GM12878 (cell line): ENCODE data around the gene NDST3.

ENCODE experiments used
- CTCF ChIP-seq, 3 experiments: IDR thresholded peaks in 2 of 3; conservative IDR thresholded peaks in 1 of 3; 2 replicates each; pipeline ENCODE4 v1.5.1; 2011; ENCODE audit warnings: low read depth in 3 of 3, low read length in 3 of 3, mild to moderate bottlenecking in 3 of 3, control low read depth in 2 of 3, moderate library complexity in 2 of 3, inconsistent platforms in 1 of 3, mixed read lengths in 1 of 3; ENCODE audit not compliant: control insufficient read depth in 2 of 3, insufficient read depth in 1 of 3; ENCODE audit errors: extremely low read depth in 1 of 3
- EP300 ChIP-seq, 2 experiments: fragments of 150-350 bp in 1 of 2; IDR thresholded peaks; 2 replicates each; pipeline ENCODE4 v1.6.1; 2011 to 2012; ENCODE audit warnings: low read depth in 2 of 2, low read length in 2 of 2, borderline replicate concordance in 1 of 2, improper control_type of control experiment in 1 of 2, inconsistent platforms in 1 of 2; ENCODE audit not compliant: control insufficient read depth in 1 of 2
- EZH2 ChIP-seq: IDR thresholded peaks from 2 replicates; pipeline ENCODE4 v1.6.1; 2012; ENCODE audit warnings: low read depth, mild to moderate bottlenecking, control low read depth, inconsistent platforms, low read length, borderline replicate concordance; ENCODE audit not compliant: control insufficient read depth
- FOXM1 ChIP-seq: IDR thresholded peaks from 2 replicates; pipeline ENCODE4 v1.6.1; 2012; ENCODE audit warnings: low read depth, mild to moderate bottlenecking, inconsistent platforms, low read length, moderate library complexity
- HSF1 ChIP-seq: fragments of 150-350 bp; IDR thresholded peaks from 2 replicates; pipeline ENCODE4 v1.6.1; 2014; ENCODE audit warnings: mild to moderate bottlenecking, low read depth, low read length
- PBX3 ChIP-seq: IDR thresholded peaks from 2 replicates; pipeline ENCODE4 v1.6.1; 2011; ENCODE audit warnings: mild to moderate bottlenecking, low read depth, low read length, moderate library complexity; ENCODE audit not compliant: insufficient replicate concordance
- RAD51 ChIP-seq: fragments of 450-650 bp; IDR thresholded peaks from 2 replicates; pipeline ENCODE4 v1.6.1; 2016; ENCODE audit warnings: moderate library complexity, mild to moderate bottlenecking, inconsistent platforms
- RFX5 ChIP-seq: IDR thresholded peaks from 2 replicates; pipeline ENCODE4 v1.6.1; 2011; ENCODE audit warnings: low read depth, low read length, improper control_type of control experiment
- SIX5 ChIP-seq: IDR thresholded peaks from 2 replicates; pipeline ENCODE4 v1.6.1; 2011; ENCODE audit warnings: mild to moderate bottlenecking, low read depth, low read length, moderate library complexity; ENCODE audit not compliant: severe bottlenecking
- SRF ChIP-seq, 2 experiments: IDR thresholded peaks; 2 replicates each; pipeline ENCODE4 v1.6.1; 2011; ENCODE audit warnings: low read depth in 2 of 2, low read length in 2 of 2, mild to moderate bottlenecking in 1 of 2, moderate library complexity in 1 of 2
- SUPT20H ChIP-seq: IDR thresholded peaks from 2 replicates; pipeline ENCODE4 v1.6.1; 2011; ENCODE audit warnings: low read depth, mild to moderate bottlenecking, low read length, moderate library complexity, borderline replicate concordance; ENCODE audit not compliant: control insufficient read depth
- TF ChIP-seq, protein P1 (sequence below): fragments of 450-650 bp; IDR thresholded peaks from 2 replicates; pipeline ENCODE4 v1.6.1; 2017; ENCODE audit warnings: mild to moderate bottlenecking

DNA sequence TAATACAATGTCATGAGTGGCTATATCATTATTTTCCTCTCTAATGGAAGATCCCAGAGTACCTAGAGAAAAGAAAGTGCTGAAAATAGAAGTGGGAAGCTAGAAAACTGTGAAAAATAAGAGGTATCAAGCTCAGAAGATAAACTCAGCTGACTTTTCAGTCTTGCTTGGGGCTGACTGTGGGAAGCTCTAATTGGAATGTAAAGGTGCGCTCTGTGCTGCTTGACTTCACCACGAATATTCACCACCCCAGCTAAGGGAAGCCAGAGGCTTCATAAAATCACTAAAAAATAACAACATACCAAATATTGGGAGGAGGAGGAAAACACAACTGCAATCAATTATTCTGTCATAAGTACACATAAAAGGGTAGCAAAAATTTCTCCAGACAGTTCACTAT lies 25.1 kb downstream of the NDST3 start:
- no peak for TF ChIP-seq EP300 (IDR thresholded peaks at IDR 0.05; ENCODE audit: borderline replicate concordance in 1 of 2, control insufficient read depth in 1 of 2, low read depth in 2 of 2, low read length in 2 of 2)
- no peak for TF ChIP-seq FOXM1
- no peak for TF ChIP-seq HSF1
- TF ChIP-seq SRF (IDR thresholded peaks at IDR 0.05; ENCODE audit: low read depth in 2 of 2, low read length in 2 of 2): no peak
- no peak for TF ChIP-seq CTCF (IDR thresholded peaks at IDR 0.05 in 2 of 3, conservative IDR thresholded peaks at IDR 0.05 in 1 of 3; ENCODE audit: control insufficient read depth in 2 of 3, extremely low read depth in 1 of 3, insufficient read depth in 1 of 3, low read depth in 3 of 3, low read length in 3 of 3)
- no peak for TF ChIP-seq SUPT20H
- TF ChIP-seq SIX5: no peak
- no peak for TF ChIP-seq RFX5
- no peak for TF ChIP-seq RAD51
- TF ChIP-seq, protein P1, sequence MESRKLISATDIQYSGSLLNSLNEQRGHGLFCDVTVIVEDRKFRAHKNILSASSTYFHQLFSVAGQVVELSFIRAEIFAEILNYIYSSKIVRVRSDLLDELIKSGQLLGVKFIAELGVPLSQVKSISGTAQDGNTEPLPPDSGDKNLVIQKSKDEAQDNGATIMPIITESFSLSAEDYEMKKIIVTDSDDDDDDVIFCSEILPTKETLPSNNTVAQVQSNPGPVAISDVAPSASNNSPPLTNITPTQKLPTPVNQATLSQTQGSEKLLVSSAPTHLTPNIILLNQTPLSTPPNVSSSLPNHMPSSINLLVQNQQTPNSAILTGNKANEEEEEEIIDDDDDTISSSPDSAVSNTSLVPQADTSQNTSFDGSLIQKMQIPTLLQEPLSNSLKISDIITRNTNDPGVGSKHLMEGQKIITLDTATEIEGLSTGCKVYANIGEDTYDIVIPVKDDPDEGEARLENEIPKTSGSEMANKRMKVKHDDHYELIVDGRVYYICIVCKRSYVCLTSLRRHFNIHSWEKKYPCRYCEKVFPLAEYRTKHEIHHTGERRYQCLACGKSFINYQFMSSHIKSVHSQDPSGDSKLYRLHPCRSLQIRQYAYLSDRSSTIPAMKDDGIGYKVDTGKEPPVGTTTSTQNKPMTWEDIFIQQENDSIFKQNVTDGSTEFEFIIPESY: no peak
- TF ChIP-seq EZH2: no peak
- no peak for TF ChIP-seq PBX3
